ENCODE measurements around the gene CNTN4. TPM values are rescaled to one million over a fixed set of nuclear protein-coding genes. Genes with fewer than 3 reads are reported as not detected.

The CNTN4 gene
- total RNA-seq, 1 donor from 2014 or later, result 1.6 TPM

DNA sequence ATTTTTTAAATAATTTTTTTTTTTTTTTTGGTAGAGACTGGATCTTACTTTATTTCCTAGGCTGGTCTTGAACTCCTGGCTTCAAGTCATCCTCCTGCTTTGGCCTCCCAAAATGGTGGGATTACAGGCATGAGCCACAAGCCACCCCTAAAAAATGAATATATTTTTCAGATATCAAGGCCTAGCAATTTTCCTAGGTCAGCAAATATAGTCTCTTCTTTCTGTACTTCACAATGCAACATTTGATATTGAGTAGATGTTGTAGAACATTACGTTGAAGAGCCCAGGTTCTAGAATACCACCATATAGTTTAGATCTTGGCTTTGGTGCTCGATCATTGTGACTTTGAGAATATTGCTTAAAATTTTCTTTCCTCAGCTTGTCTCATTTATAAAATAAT, 437.9 kb downstream of the CNTN4 start:
- TF ChIP-seq, protein P1, sequence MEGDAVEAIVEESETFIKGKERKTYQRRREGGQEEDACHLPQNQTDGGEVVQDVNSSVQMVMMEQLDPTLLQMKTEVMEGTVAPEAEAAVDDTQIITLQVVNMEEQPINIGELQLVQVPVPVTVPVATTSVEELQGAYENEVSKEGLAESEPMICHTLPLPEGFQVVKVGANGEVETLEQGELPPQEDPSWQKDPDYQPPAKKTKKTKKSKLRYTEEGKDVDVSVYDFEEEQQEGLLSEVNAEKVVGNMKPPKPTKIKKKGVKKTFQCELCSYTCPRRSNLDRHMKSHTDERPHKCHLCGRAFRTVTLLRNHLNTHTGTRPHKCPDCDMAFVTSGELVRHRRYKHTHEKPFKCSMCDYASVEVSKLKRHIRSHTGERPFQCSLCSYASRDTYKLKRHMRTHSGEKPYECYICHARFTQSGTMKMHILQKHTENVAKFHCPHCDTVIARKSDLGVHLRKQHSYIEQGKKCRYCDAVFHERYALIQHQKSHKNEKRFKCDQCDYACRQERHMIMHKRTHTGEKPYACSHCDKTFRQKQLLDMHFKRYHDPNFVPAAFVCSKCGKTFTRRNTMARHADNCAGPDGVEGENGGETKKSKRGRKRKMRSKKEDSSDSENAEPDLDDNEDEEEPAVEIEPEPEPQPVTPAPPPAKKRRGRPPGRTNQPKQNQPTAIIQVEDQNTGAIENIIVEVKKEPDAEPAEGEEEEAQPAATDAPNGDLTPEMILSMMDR (conservative IDR thresholded peaks at IDR 0.05; ENCODE audit: low read depth, low read length), result no peak
- no peak overlapping the region for H3K4me3 ChIP-seq (ENCODE audit: low read depth, low read length)
- DNase-seq (ENCODE audit: low read depth), result no peak

DNA sequence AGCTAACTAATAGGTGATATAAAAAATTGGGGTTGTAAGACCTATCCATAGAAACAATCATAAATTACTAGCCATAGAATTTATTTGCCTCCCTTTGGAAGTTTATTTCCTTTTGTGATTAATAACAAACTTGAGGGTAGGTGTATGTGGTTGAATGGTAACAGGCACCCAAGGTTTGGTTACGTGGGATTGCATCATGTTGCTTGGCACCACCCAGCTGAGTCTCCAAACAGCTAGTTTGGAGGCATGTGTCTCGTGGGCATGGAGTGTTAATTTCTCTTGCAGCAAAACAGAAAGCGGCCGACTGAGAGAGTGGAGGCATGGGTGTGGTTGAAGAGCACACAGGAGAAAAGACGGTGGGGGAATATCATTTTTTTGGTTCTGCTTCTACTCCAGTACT, 441.4 kb downstream of the CNTN4 start:
- no peak for DNase-seq (ENCODE audit: low read depth)
- TF ChIP-seq, protein P1 (conservative IDR thresholded peaks at IDR 0.05; ENCODE audit: low read depth, low read length), result no peak
- H3K4me3 ChIP-seq (ENCODE audit: low read depth, low read length), result no peak overlapping the region

DNA sequence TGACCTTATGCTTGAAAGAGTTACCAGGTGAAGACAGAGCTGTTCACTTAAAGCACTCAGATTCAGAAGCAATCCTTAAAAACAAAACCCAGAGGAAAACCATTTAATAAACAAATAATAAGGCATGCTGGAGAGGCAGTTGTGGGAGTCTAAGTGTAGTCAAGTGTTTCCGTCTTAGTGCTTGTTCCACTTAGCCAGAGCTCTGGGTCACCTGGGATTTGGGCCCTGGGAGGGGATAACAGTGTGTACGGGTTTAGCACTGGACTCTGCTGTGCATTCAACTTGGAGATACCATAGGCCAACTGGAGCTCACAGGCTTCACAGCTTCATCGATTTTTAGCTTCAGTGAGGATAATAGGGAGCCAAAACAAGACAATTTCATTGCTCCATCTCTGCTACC, 444.6 kb downstream of the CNTN4 start:
- no peak overlapping the region for H3K4me3 ChIP-seq (ENCODE audit: low read depth, low read length)
- no peak for DNase-seq (ENCODE audit: low read depth)
- TF ChIP-seq, protein P1 (conservative IDR thresholded peaks at IDR 0.05; ENCODE audit: low read depth, low read length), result no peak

DNA sequence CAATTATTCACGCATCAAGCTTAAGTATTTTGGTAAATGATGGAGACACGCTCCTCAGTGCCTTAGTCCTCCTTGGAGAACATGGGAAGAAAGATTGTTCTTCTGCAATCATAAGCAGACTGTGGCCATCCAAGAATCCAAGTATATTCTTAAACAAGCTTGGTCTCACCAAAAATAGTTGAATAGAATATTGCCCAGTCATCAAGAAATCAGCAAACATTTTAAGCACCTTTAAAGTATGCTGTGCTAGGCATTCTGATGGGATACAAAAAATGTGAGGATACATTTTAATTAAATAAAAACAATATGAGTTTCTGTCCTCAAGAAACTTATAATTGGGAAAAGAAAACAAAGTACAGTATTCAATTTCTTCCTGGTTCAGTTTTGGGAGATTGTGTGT, 445.5 kb downstream of the CNTN4 start:
- TF ChIP-seq, protein P1 (conservative IDR thresholded peaks at IDR 0.05; ENCODE audit: low read depth, low read length), result no peak

DNA sequence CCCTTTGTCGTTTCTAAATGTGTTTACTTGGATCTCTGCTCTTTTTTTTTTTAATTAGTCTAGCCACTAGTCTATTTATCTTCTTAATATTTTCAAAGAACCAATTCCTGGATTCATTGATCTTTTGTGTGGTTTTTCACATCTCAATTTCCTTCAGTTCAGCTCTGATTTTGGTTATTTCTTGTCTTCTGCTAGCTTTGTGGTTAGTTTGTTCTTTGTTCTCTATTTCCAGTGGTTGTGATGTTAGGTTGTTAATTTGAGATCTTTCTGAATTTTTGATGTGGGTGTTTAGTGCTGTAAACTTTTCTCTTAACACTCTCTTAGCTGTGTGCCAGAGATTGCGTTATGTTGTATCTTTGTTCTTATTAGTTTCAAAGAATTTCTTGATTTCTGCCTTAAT, 446.1 kb downstream of the CNTN4 start:
- TF ChIP-seq, protein P1 (conservative IDR thresholded peaks at IDR 0.05; ENCODE audit: low read depth, low read length), result no peak
- no peak for DNase-seq (ENCODE audit: low read depth)
- no peak overlapping the region for H3K4me3 ChIP-seq (ENCODE audit: low read depth, low read length)

More for the DNA sequence above, 445.5 kb downstream of the CNTN4 start:
- DNase-seq (ENCODE audit: low read depth), result no peak
- no peak overlapping the region for H3K4me3 ChIP-seq (ENCODE audit: low read depth, low read length)

GRCh38 chr3:2547049-2547448, 448.4 kb downstream of the CNTN4 start:
- H3K4me3 ChIP-seq (ENCODE audit: low read depth, low read length), result no peak overlapping the region
- DNase-seq (ENCODE audit: low read depth), result no peak
- TF ChIP-seq, protein P1 (conservative IDR thresholded peaks at IDR 0.05; ENCODE audit: low read depth, low read length), result no peak

- no peak for DNase-seq (ENCODE audit: low read depth)
- TF ChIP-seq, protein P1 (conservative IDR thresholded peaks at IDR 0.05; ENCODE audit: low read depth, low read length), result no peak
- no peak overlapping the region for H3K4me3 ChIP-seq (ENCODE audit: low read depth, low read length)
Measured at GRCh38 chr3:2554656-2555055, 456.0 kb downstream of the CNTN4 start.

Data from epithelial cell of proximal tubule (primary cell).